ENCODE data around the gene PDE8B.

GRCh38 chr5:77251921-77252320 lies 41.4 kb downstream of the PDE8B start:
- no peak for TF ChIP-seq CTCF (IDR thresholded peaks at IDR 0.05)
- TF ChIP-seq POLR2A (IDR thresholded peaks at IDR 0.05): no peak
